ENCODE results near the gene PTH1R.
A peak's percentile ranks its signal among the peaks of the same experiment; 100 is the strongest.

The PTH1R gene

DNA sequence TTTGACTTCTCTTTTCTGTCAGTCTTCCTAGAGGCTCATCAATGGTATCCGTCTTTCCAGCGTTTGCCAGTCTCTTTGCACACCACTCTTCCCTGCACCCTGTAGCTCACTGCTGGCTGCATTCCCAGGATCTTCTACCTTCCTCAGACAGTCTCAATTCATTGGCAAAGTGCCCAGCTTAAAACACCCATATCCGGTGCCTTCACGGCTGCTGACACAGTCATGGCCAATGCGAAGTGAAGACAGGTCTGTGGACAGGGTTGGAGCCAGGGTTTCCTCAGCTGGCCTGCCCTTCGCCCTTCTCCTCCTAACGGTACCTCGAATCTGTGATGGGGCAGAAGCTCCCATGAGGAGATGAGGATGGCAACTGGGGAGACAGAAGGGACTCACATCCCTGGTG lies 36.1 kb downstream of the PTH1R start:
- no peak for DNase-seq (ENCODE audit: low spot score)

GRCh38 chr3:46914849-46915248 lies 37.3 kb downstream of the PTH1R start:
- no peak for DNase-seq (ENCODE audit: low spot score)

DNA sequence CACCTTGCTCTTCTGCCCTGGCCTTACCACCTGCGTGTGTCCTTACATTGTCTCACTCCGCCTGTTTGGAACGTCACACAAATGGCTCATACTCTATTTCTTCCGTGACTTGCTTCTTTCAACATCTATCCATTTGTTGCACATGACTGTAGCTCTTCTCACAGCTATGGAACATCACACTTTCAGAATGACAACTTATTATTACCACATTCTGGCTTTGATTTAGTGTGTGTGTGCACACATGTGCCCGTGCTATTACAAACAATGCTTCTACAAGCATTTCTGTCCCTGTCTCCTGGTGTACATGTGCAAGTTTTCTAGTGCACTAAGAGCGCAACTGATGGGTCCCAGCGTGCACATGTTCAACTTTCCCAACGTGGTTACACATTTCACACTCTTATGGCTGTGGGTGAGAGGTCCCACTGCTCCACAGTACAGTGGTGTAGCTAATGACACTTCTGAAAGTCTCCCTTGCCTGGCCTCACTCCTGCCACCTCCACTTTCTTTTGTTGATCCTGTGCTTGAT lies 37.8 kb downstream of the PTH1R start:
- DNase-seq (ENCODE audit: low spot score) = no peak

DNA sequence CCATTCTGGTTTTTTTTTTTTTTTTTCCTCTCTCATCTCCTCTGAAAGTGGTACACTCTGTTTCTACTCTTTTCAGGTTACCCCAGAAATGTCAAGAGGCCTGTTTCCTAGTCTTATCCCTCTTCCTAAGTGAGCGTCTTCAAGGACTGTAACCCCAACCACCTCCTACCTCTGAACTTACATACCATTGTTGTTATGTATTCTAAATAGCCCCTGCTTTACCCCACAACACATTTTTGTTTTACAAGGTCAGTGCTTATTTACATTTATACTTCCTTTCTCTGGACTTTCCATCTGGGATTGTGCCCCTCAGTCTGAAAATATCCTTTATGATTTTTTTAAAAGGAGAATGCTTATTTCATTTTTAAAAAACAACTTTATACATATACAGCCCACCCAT lies 38.8 kb downstream of the PTH1R start:
- DNase-seq (ENCODE audit: low spot score) = no peak

GRCh38 chr3:46916799-46917198 lies 39.3 kb downstream of the PTH1R start:
- DNase-seq (ENCODE audit: low spot score) = no peak

GRCh38 chr3:46917257-46917656 lies 39.7 kb downstream of the PTH1R start:
- DNase-seq (ENCODE audit: low spot score) = no peak

GRCh38 chr3:46918202-46918601 lies 40.7 kb downstream of the PTH1R start:
- no peak for DNase-seq (ENCODE audit: low spot score)

GRCh38 chr3:46918634-46919033 lies 41.1 kb downstream of the PTH1R start:
- DNase-seq (ENCODE audit: low spot score) = no peak

DNA sequence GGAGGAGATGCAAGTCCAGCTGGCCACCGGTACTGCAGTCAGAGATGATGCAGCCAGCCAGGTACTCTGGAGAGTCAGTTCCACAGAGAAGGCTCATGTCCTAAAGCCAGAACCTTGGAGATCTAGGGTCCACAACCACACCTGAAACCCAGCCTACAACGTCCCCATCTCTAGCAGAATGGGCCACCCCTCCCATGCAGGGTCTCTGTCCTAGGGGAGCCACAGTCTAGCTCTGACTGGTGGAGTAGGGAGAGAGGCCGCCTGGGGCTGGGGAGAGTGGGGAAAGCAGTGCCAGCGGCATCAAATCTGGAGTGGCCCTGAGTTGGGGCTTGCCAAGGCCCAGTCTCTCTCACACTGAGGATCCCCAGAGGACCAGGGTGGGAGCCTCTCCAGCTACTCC lies 43.5 kb downstream of the PTH1R start:
- no peak for DNase-seq (ENCODE audit: low spot score)

GRCh38 chr3:46921871-46922271 lies 44.4 kb downstream of the PTH1R start:
- DNase-seq (ENCODE audit: low spot score) = no peak

- DNase-seq (ENCODE audit: low spot score) = no peak
Measured at GRCh38 chr3:46922426-46922825, 44.9 kb downstream of the PTH1R start.

DNA sequence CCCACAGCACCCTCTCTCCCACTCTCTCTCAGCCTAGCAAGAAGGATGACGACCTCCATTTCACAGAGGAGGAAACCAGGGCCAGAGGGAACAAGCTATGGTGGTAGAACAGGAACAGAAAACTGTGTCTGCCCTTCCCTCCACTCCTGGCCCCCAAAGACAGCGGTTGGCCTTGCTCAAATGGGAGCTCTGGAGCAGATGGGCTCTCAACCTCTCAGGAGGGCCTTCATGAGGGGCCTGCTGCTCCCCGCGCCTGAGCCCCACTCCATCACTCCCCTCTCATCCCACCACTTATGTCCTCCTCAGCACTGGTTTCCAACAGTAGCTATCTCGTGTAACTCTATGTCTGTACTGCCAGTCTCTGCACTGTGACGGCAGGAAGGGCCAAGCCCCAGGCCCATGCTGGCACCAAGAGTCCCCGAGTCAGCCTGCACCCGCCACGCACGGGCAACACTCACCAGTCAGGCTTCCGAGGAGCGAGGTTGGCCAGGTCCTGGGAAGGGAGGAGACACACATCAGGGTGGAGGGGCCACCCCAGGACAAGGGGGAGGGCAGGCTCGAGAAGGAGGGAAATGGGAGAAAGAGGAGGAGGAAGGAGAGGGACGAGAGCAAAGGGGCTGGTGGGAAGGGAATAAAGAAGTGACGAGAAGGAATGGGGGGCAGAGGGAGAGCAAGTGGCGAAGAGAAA lies 45.5 kb downstream of the PTH1R start:
- DNase-seq (ENCODE audit: low spot score) = no peak

DNA sequence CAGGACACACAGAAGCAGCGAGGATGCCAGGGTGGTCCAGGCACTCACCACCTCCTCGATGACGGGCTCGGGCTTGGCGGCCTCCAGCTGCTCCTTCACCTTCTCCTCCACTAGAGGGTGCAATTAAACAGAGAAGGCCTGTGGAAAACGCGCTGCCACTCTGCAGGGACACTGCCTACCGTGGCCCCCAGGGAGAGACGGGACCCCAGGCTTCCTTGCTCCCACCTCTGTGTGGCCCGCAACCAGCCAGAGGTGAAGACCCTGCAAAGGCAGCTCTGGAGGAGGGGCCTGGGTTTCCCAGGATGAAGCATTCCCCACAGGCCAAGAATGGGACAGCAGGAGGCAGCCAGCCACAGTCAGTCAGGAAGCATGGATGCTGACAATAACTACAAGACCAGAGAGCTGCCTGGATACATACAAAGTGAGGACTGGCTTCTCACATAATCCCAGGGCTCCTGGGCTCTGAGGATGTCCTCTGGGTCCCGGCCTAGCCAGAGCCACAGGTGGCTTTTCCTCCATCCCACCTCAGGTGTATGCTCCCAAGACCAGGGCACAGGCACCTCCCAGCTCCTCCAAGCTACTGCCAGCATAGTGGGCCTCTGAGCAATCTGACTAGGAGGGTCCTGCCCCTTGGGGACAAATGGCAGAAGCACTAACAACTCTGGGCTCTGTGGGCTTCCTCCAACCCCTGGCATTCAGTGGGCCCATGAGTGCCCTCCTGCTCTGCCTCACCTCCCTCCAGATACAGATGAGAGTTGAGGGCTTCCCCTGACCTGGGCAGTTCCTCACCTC lies 46.2 kb downstream of the PTH1R start:
- peak; percentile 67 for DNase-seq (ENCODE audit: low spot score)

DNA sequence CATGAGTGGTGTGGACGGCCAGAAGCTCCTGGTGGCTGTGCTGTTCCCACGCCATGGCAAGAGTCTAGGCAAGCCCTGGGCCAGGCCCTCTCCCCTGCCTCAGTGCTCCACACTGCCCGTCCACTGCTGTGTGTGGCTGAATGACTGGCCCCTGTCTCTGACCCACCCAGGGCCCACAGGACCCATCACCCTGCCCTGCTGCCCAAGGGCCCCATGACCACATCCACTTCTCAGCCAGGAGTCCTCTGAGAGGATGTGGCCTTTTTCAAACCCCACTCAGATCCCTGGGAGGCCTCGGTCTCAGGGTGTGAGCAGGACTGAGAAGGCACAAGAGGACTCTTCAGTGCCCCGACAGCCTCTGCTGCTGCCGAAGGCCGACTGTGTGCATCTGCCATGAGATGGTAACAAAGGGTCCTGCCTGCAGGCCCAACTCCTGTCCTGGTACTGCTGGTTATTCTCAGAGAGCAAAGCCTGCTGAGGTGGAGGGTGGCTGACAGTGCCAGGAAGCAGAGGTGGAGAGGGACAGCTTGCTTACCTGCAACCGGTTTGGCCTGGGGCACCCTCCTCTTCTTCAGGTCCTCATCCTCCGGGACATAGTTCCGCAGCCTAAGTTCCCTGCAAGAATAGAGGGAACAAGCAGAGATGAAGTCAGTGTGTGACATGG lies 47.5 kb downstream of the PTH1R start:
- DNase-seq (ENCODE audit: low spot score) = no peak

DNA sequence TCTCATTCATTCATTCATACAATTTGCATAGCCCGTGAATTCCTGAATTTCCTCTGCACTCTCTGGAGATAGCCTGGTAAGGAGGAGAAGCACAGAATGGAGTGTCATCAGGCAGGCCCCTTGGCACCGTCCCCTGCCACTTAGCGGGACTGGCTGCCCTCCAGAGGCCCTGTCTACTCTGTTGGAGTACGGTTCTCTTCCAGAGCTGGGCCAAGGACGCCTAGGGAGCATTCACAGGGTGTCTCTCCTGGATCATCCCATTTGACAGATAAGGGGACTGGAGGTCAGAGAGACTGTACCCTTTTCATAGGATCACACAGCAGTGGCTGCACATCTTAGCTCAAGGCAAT lies 48.0 kb downstream of the PTH1R start:
- DNase-seq (ENCODE audit: low spot score) = no peak

DNA sequence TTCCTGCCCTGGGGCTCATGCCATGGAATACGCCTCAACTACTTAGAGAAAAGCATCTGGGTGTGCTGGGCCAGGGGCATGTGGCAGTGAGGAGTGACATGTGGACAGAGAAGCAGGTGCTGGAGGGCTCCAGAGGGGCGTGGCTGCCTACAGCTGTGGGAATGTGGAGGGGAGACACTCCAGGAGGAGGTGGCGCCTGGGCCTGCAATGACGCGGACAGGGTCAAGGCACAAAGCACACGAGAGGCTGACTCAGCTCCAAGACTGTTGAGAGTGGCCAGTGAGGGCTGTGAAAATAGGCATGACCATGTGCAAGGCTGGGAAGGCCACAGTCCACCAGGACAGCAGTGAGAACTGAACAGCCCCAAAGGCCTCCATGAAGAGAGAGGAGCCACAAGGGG lies 48.5 kb downstream of the PTH1R start:
- DNase-seq (ENCODE audit: low spot score) = no peak

DNA sequence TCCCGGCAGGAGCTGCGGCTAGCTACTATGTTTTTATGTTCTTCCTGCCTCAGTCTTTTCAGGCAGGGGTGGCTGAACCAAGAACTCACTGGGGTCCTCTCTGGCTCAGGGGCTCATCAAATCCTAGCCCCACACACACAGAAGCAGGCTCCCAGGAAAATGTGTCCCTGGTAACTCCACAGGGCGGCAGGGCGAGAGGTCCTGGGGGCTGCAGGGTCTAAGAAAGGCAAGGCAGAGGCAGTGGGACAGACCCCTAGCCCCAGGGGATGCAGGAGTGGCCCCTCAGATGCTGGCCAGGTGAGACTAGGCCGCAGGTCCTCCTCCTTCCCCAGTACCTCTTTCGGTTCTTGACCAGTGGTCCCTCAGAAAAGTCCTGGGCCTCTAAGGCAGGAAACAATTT lies 48.9 kb downstream of the PTH1R start:
- no peak for DNase-seq (ENCODE audit: low spot score)

DNA sequence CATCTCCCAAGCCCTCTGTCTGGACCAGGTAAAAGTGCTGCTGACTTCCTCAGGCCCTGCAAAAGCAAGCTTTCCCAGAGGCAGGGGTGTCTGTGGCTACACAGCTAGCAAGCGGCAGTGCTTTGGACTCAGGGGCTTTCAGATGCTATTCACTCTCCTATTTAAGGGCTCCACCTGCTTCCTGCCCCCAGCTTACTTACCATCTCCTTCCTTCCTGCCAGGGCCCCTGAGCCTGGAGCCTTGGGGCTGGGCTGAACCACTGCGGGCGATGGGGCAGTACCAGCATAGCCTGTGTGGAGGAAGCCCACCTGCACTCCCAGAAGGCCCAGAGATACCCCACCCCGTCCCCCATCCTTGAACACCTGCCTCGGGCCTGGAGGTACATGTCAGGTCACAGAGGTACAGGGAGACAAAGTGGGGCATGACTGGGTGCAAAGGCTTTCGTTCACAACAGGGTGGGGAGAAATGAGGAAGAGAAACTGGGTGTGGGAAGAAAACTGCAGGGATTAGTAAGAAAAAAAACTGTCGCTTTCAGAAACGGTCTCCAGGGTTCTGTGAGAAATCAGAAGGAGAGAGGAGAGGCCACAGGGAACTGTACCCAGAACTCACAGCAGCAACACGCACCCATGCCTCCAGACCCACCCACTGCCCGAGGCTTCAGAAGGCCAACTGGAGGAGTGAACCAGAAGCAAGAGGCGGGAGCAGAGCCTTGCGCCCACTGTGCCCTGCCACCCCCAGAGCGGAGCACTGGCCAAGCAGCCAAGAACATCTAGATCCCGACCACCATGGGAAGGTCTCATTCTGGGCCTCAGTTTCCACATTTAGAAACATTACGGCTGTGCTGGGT lies 49.6 kb downstream of the PTH1R start:
- no peak for DNase-seq (ENCODE audit: low spot score)

- DNase-seq (ENCODE audit: low spot score) = no peak
Measured at GRCh38 chr3:46927718-46928073, 50.2 kb downstream of the PTH1R start.

- DNase-seq (ENCODE audit: low spot score) = no peak
Measured at GRCh38 chr3:46928282-46928681, 50.8 kb downstream of the PTH1R start.

- DNase-seq (ENCODE audit: low spot score) = no peak
Measured at GRCh38 chr3:46929324-46929723, 51.8 kb downstream of the PTH1R start.
